GM12878 (cell line): ENCODE results near the gene TIGD1. TPM values are rescaled to one million over a fixed set of nuclear protein-coding genes. Genes with fewer than 3 reads are reported as not detected.

Experiments
- ATAC-seq: fragments of 200-7000 bp; cut with Tn5 transposase; 3 replicates; pipeline ENCODE4 v1.9.1; 2020; ENCODE audit warnings: mild to moderate bottlenecking, moderate library complexity
- BruUV-seq: library from RNA; stranded (reverse); fragments of 400-500 nt; replicated peaks from 2 replicates; lab custom pipeline; 2021; lab: Mats Ljungman, UMichigan
- CTCF ChIA-PET: fragments of 300-600 bp; sonication (Branson Sonifier 250); formaldehyde crosslinking; extraction: SDS; loops from one replicate; lab custom pipeline; 2021; ENCODE audit warnings: inconsistent platforms; lab: Yijun Ruan, JAX
- POLR2A ChIA-PET: fragments of 350-600 bp; formaldehyde crosslinking; extraction: SDS; loops from one replicate; lab custom pipeline; 2021; ENCODE audit warnings: inconsistent platforms; lab: Charles Lee
- RAD21 ChIA-PET: fragments of 300-600 bp; sonication (Branson Sonifier 250); formaldehyde crosslinking; loops from one replicate; lab custom pipeline; 2023; ENCODE audit warnings: antibody characterized with exemption; ENCODE audit not compliant: unreplicated experiment; lab: Charles Lee
- SMC1A ChIA-PET: fragments of 300-600 bp; sonication (Branson Sonifier 250); formaldehyde crosslinking; loops from one replicate; lab custom pipeline; 2023; ENCODE audit not compliant: unreplicated experiment, uncharacterized antibody; lab: Charles Lee
- DNase-seq: peaks from one replicate; pipeline ENCODE4 v3.0.0-alpha.2; 2011; ENCODE audit warnings: low read depth, low spot score
- FAIRE-seq: peaks from 3 replicates; lab custom pipeline; 2011; peaks lifted over from hg19 to GRCh38; lab: Jason Lieb, UNC
- H2AFZ ChIP-seq: 2 replicates; pipeline ENCODE4 v1.6.0; 2011; ENCODE audit warnings: low read depth, low read length, control low read depth; ENCODE audit not compliant: control insufficient read depth
- H3K27ac ChIP-seq: 2 replicates; pipeline ENCODE4 v1.5.1; 2011; ENCODE audit warnings: control low read depth; ENCODE audit not compliant: control insufficient read depth, insufficient read depth
- H3K27me3 ChIP-seq, 2 experiments: replicated peaks in 1 of 2; 2 replicates each; pipeline versions ENCODE4 v1.6.0 to v1.6.1; 2011; ENCODE audit warnings: low read length in 1 of 2; ENCODE audit not compliant: control insufficient read depth in 2 of 2, insufficient read depth in 2 of 2
- H3K36me3 ChIP-seq, 2 experiments: 2 replicates each; pipeline ENCODE4 v1.5.1; 2011; ENCODE audit warnings: low read length in 1 of 2; ENCODE audit not compliant: control insufficient read depth in 2 of 2, insufficient read depth in 2 of 2
- H3K4me1 ChIP-seq: 2 replicates; pipeline ENCODE4 v1.6.1; 2011; ENCODE audit warnings: mild to moderate bottlenecking, low read length, moderate library complexity, mixed read lengths; ENCODE audit not compliant: control insufficient read depth, insufficient read depth
- H3K4me2 ChIP-seq: 2 replicates; pipeline ENCODE4 v1.6.0; 2011; ENCODE audit warnings: control low read depth; ENCODE audit not compliant: control insufficient read depth, insufficient read depth
- H3K4me3 ChIP-seq: fragments of 200-600 bp; sonication (generic); 2 replicates; pipeline ENCODE4 v1.5.1; 2016
- H3K79me2 ChIP-seq: 2 replicates; pipeline ENCODE4 v1.6.0; 2011; ENCODE audit warnings: low read length; ENCODE audit not compliant: control insufficient read depth, insufficient read depth
- H3K9ac ChIP-seq: 2 replicates; pipeline ENCODE4 v1.8.0; 2011; ENCODE audit warnings: low read length, control low read depth, mixed read lengths; ENCODE audit not compliant: control insufficient read depth, insufficient read depth
- H3K9me3 ChIP-seq: replicated peaks from 3 replicates; pipeline ENCODE4 v1.5.1; 2011; ENCODE audit warnings: mild to moderate bottlenecking, low read length; ENCODE audit not compliant: control insufficient read depth, insufficient read depth
- H4K20me1 ChIP-seq: 2 replicates; pipeline ENCODE4 v1.6.0; 2011; ENCODE audit not compliant: control insufficient read depth, insufficient read depth
- CEBPB ChIP-seq, 2 experiments: fragments of 150-350 bp in 1 of 2; IDR thresholded peaks; 2 replicates each; pipeline ENCODE4 v1.6.1; 2012 to 2014; ENCODE audit warnings: low read depth in 2 of 2, low read length in 2 of 2, borderline replicate concordance in 1 of 2, inconsistent platforms in 1 of 2
- ELK1 ChIP-seq: IDR thresholded peaks from 2 replicates; pipeline ENCODE4 v1.6.1; 2012; ENCODE audit warnings: low read depth, low read length, improper control_type of control experiment
- GABPA ChIP-seq: IDR thresholded peaks from 2 replicates; pipeline ENCODE4 v1.6.1; 2014; ENCODE audit warnings: antibody characterized with exemption, low read depth, mild to moderate bottlenecking, inconsistent platforms
- HCFC1 ChIP-seq: fragments of 150-350 bp; IDR thresholded peaks from 2 replicates; pipeline ENCODE4 v1.6.1; 2014; ENCODE audit warnings: low read length
- HDAC2 ChIP-seq: fragments of 200-600 bp; sonication (generic); IDR thresholded peaks from 2 replicates; pipeline ENCODE4 v1.6.1; 2017
- NR2C1 ChIP-seq: fragments of 450-650 bp; IDR thresholded peaks from 2 replicates; pipeline ENCODE4 v1.6.1; 2017; ENCODE audit warnings: antibody characterized with exemption, mild to moderate bottlenecking, moderate library complexity
- PAX5 ChIP-seq: IDR thresholded peaks from 2 replicates; pipeline ENCODE4 v1.6.1; 2011; ENCODE audit warnings: low read depth, low read length, borderline replicate concordance
- POLR2AphosphoS5 ChIP-seq: IDR thresholded peaks from 2 replicates; pipeline ENCODE4 v1.6.1; 2011; ENCODE audit warnings: mild to moderate bottlenecking, low read length, inconsistent platforms
- RAD51 ChIP-seq: fragments of 450-650 bp; IDR thresholded peaks from 2 replicates; pipeline ENCODE4 v1.6.1; 2016; ENCODE audit warnings: moderate library complexity, mild to moderate bottlenecking, inconsistent platforms
- SMAD1 ChIP-seq: fragments of 450-650 bp; IDR thresholded peaks from 2 replicates; pipeline ENCODE4 v1.6.1; 2018; ENCODE audit warnings: mild to moderate bottlenecking, low read depth; ENCODE audit not compliant: partially characterized antibody
- SMAD5 ChIP-seq: IDR thresholded peaks from 2 replicates; pipeline ENCODE4 v1.6.1; 2016; ENCODE audit warnings: antibody characterized with exemption, low read depth
- SMC3 ChIP-seq: IDR thresholded peaks from 2 replicates; pipeline ENCODE4 v1.6.1; 2011; ENCODE audit warnings: low read length, improper control_type of control experiment, borderline replicate concordance
- ZBTB33 ChIP-seq: fragments of 450-650 bp; IDR thresholded peaks from 2 replicates; pipeline ENCODE4 v1.6.1; 2017; ENCODE audit warnings: mild to moderate bottlenecking
- WGBS: methylation state at CpG from one replicate; pipeline ENCODE4 v1.1.6; 2016; ENCODE audit warnings: low lambda C conversion rate; ENCODE audit not compliant: insufficient replicate concordance, insufficient coverage; ENCODE audit errors: missing lambda C conversion rate; 5-methylcytosine and 5-hydroxymethylcytosine counted together
- in situ Hi-C: fragments of 300-500 bp; cut with MboI; formaldehyde crosslinking; loops from 9 replicates; pipeline ENCODE4 v1.14.3; 2018; ENCODE audit warnings: mixed read lengths
- intact Hi-C: fragments of 100-400 bp; cut with micrococcal nuclease; formaldehyde crosslinking; loops from one replicate; pipeline ENCODE4 v1.14.2; 2022; ENCODE audit not compliant: unreplicated experiment
- polyA plus RNA-seq, 11 experiments: library from polyadenylated mRNA; depleted of rRNA in 4 of 11; unstranded in 6 of 11; stranded (reverse) in 5 of 11; fragments of >200 nt; fragmentation: Nextera tagmentation in 4 of 11; fragmentation: Illumina TruSeq in 1 of 11; extraction: Ambion mirVana in 4 of 11; extraction: Trizol in 1 of 11; gene quantifications; 1 replicate in 1 of 11; 2 replicates in 10 of 11; pipeline versions ENCODE4 v1.2.1 to v1.2.3, GENCODE V29; 2011 to 2016; ENCODE audit warnings: inconsistent platforms in 2 of 11, missing spikeins in 2 of 11, low read depth in 1 of 11
- total RNA-seq, 4 experiments: library from RNA; depleted of rRNA in 3 of 4; stranded (reverse); fragments of >200 nt in 3 of 4; fragmentation: Illumina TruSeq in 1 of 4; extraction: Trizol in 1 of 4; gene quantifications; 2 replicates each; pipeline versions ENCODE4 v1.2.1 to v1.2.3, GENCODE V29; 2013 to 2021

The TIGD1 gene
- total and polyA plus RNA-seq, 10 of the 15 experiments (the other 5 are each of a cell fraction or from before 2014, with no cell fraction given), result 1.4 to 8.4 (median 5.6) TPM

- POLR2A ChIA-PET, result no interaction called here
These were observed 2.4 kb downstream of the TIGD1 start for GRCh38 chr2:232547991-232548390.

GRCh38 chr2:232545511-232546375, 4.6 kb downstream of the TIGD1 start:
- ChIA-PET POLR2A (no interaction called here), CTCF (interaction anchor here (0.6 kb wide), 1 partner anchor 483 kb away, joined by 3 read pairs; no protein-coding TSS in a partner anchor), SMC1A (interaction anchor here (2.3 kb wide), 1 partner anchor 16 kb away, joined by 7 read pairs; no protein-coding TSS in a partner anchor), RAD21 (no interaction called here)
- Histone ChIP-seq H2AFZ (no peak overlapping the region), H3K9me3 (no peaks in the 10 kb centered on the region; the same call in 2 of the 3 replicates), H3K27me3 (no peaks in the 10 kb centered on the region), H4K20me1 (no peaks in the 10 kb centered on the region), H3K4me1 (no peaks in the 10 kb centered on the region), H3K9ac (no peak overlapping the region), H3K27ac (no peak overlapping the region), H3K4me2 (no peak overlapping the region), H3K79me2 (peaks cover 15% of the 10 kb centered on the region), H3K4me3 (no peak overlapping the region), H3K36me3 (no peaks in the 10 kb centered on the region; a peak in 1 of 4 replicates)
- no peak for DNase-seq
- in situ Hi-C loops, result no loop called here
- intact Hi-C loops, result no loop called here
- WGBS, result 74% methylated on average over 17 of the region's 17 CpGs
- FAIRE-seq, result no peak
- no TSS peak for BruUV-seq
- TF ChIP-seq SMAD5 (no peak), PAX5 (no peak), SMC3 (no peak), RAD51 (no peak), SMAD1 (no peak), ZBTB33 (no peak), HCFC1 (no peak), NR2C1 (no peak), CEBPB (IDR thresholded peaks at IDR 0.05; ENCODE audit: borderline replicate concordance in 1 of 2, low read depth in 2 of 2, low read length in 2 of 2) (no peak), GABPA (no peak), HDAC2 (no peak)
- no peak for ATAC-seq

More at GRCh38 chr2:232547991-232548390, 2.4 kb downstream of the TIGD1 start:
- Histone ChIP-seq H3K4me2 (no peak overlapping the region), H3K79me2 (peaks cover 38% of the 10 kb centered on the region), H3K9ac (no peak overlapping the region), H2AFZ (no peak overlapping the region), H3K4me3 (no peak overlapping the region), H3K36me3 (no peaks in the 10 kb centered on the region; a peak in 1 of 4 replicates), H3K27me3 (no peaks in the 10 kb centered on the region), H3K9me3 (no peaks in the 10 kb centered on the region; the same call in 2 of the 3 replicates), H4K20me1 (no peaks in the 10 kb centered on the region), H3K27ac (no peak overlapping the region), H3K4me1 (no peaks in the 10 kb centered on the region; the same call in 1 of the 2 replicates)
- TF ChIP-seq ELK1 (no peak), POLR2AphosphoS5 (no peak)
- no TSS peak for BruUV-seq
- 97% methylated on average over 6 of the region's 6 CpGs for WGBS
- ATAC-seq (no peak), FAIRE-seq (no peak), DNase-seq (no peak)
- RAD21 ChIA-PET, result no interaction called here
- CTCF ChIA-PET, result interaction anchor here (1.5 kb wide), 1 partner anchor 64 kb away, joined by 3 read pairs; no protein-coding TSS in a partner anchor
- intact Hi-C loops (no loop called here), in situ Hi-C loops (no loop called here)
- SMC1A ChIA-PET, result no interaction called here
